Keratinocyte (primary cell): ENCODE measurements around the gene DCTN4. TPM values are rescaled to one million over a fixed set of nuclear protein-coding genes. Genes with fewer than 3 reads are reported as not detected.

Source experiments
- DNase-seq: peaks from one replicate; pipeline ENCODE4 v3.0.0-alpha.2; 2011; ENCODE audit warnings: low read depth, missing footprints, low spot score
- FAIRE-seq: peaks from 2 replicates; lab custom pipeline; 2011; peaks lifted over from hg19 to GRCh38; lab: Jason Lieb, UNC
- H2AFZ ChIP-seq: 2 replicates; pipeline ENCODE4 v1.6.0; 2012; ENCODE audit warnings: low read length, control low read depth, inconsistent platforms; ENCODE audit not compliant: control insufficient read depth
- H3K27ac ChIP-seq: 2 replicates; pipeline ENCODE4 v1.5.1; 2011; ENCODE audit warnings: low read length; ENCODE audit not compliant: control insufficient read depth, insufficient read depth
- H3K27me3 ChIP-seq: 3 replicates; pipeline ENCODE4 v1.6.0; 2011; ENCODE audit warnings: low read length; ENCODE audit not compliant: control insufficient read depth, insufficient read depth; ENCODE audit errors: extremely low read depth
- H3K36me3 ChIP-seq, 2 experiments: 2 replicates in 1 of 2; 3 replicates in 1 of 2; pipeline ENCODE4 v1.5.1; 2011; ENCODE audit warnings: low read length in 2 of 2, mild to moderate bottlenecking in 1 of 2; ENCODE audit not compliant: control insufficient read depth in 2 of 2, insufficient read depth in 2 of 2; ENCODE audit errors: extremely low read depth in 1 of 2
- H3K4me1 ChIP-seq: 3 replicates; pipeline ENCODE4 v1.5.1; 2011; ENCODE audit warnings: low read length; ENCODE audit not compliant: control insufficient read depth, insufficient read depth; ENCODE audit errors: extremely low read depth
- H3K4me2 ChIP-seq: 3 replicates; pipeline ENCODE4 v1.6.0; 2011; ENCODE audit warnings: low read depth, low read length; ENCODE audit not compliant: control insufficient read depth, insufficient read depth; ENCODE audit errors: extremely low read depth
- H3K4me3 ChIP-seq, 3 experiments: fragments of 200-600 bp in 1 of 3; sonication (generic) in 1 of 3; 2 replicates in 2 of 3; 3 replicates in 1 of 3; pipeline ENCODE4 v1.5.1; 2011 to 2016; ENCODE audit warnings: low read length in 3 of 3, mild to moderate bottlenecking in 3 of 3, control low read depth in 2 of 3, inconsistent platforms in 1 of 3, low read depth in 1 of 3, mixed read lengths in 1 of 3, mixed run types in 1 of 3, moderate library complexity in 1 of 3; ENCODE audit not compliant: control insufficient read depth in 2 of 3, insufficient read depth in 2 of 3; ENCODE audit errors: extremely low read depth in 1 of 3
- H3K79me2 ChIP-seq: 2 replicates; pipeline ENCODE4 v1.6.0; 2012; ENCODE audit warnings: low read length; ENCODE audit not compliant: control insufficient read depth, insufficient read depth
- H3K9ac ChIP-seq: 3 replicates; pipeline ENCODE4 v1.6.0; 2011; ENCODE audit warnings: low read length; ENCODE audit not compliant: control insufficient read depth, insufficient read depth; ENCODE audit errors: extremely low read depth
- H3K9me1 ChIP-seq: 3 replicates; pipeline ENCODE4 v1.6.0; 2011; ENCODE audit warnings: low read length; ENCODE audit not compliant: control insufficient read depth, insufficient read depth; ENCODE audit errors: extremely low read depth
- H3K9me3 ChIP-seq: 2 replicates; pipeline ENCODE4 v1.5.1; 2012; ENCODE audit warnings: low read depth, low read length; ENCODE audit not compliant: control insufficient read depth
- H4K20me1 ChIP-seq: 3 replicates; pipeline ENCODE4 v1.6.0; 2011; ENCODE audit warnings: low read length; ENCODE audit not compliant: control insufficient read depth, insufficient read depth; ENCODE audit errors: extremely low read depth
- CTCF ChIP-seq, 3 experiments: IDR thresholded peaks in 1 of 3; conservative IDR thresholded peaks in 1 of 3; optimal IDR thresholded peaks in 1 of 3; 2 replicates in 2 of 3; 3 replicates in 1 of 3; pipeline versions ENCODE3 to v1.5.1; 2011; ENCODE audit warnings: low read length in 3 of 3, mild to moderate bottlenecking in 3 of 3, moderate library complexity in 2 of 3, control low read depth in 1 of 3, inconsistent platforms in 1 of 3; ENCODE audit not compliant: insufficient read depth in 2 of 3; ENCODE audit errors: extremely low read depth in 1 of 3
- EZH2 ChIP-seq: IDR thresholded peaks from one replicate; pipeline ENCODE4 v1.6.1; 2012; ENCODE audit warnings: inconsistent platforms, mild to moderate bottlenecking, low read length, moderate library complexity
- dilution Hi-C: fragments of 300-500 bp; cut with MboI; formaldehyde crosslinking; loops from one replicate; pipeline ENCODE4 v1.7.0; 2020; ENCODE audit warnings: low sequenced_read_pairs; ENCODE audit not compliant: extremely low pct_ligation_motif_present
- polyA plus RNA-seq, 5 experiments: library from polyadenylated mRNA; depleted of rRNA in 3 of 5; stranded (reverse) in 3 of 5; stranded (forward) in 1 of 5; unstranded in 1 of 5; fragments of >200 nt; gene quantifications; 1 replicate in 1 of 5; 2 replicates in 3 of 5; 3 replicates in 1 of 5; pipeline versions ENCODE4 v1.2.1 to v1.2.3, GENCODE V29; 2011 to 2012; ENCODE audit warnings: missing spikeins in 2 of 5, low read depth in 1 of 5, low replicate concordance in 1 of 5

The DCTN4 gene
- polyA plus RNA-seq, 1 donor (not counting 4 experiments of a cell fraction or from before 2014, with no cell fraction given), result 44.3 TPM

GRCh38 chr5:150689120-150689519 lies 69.7 kb downstream of the DCTN4 start:
- H3K27ac ChIP-seq, result no peak overlapping the region
- DNase-seq, result no peak
- TF ChIP-seq CTCF (optimal IDR thresholded peaks at IDR 0.05 in 1 of 3, IDR thresholded peaks at IDR 0.05 in 1 of 3, conservative IDR thresholded peaks at IDR 0.05 in 1 of 3; ENCODE audit: extremely low read depth in 1 of 3, insufficient read depth in 2 of 3, low read length in 3 of 3), result no peak
- TF ChIP-seq EZH2, result no peak
- H3K9me1 ChIP-seq, result no peaks in the 10 kb centered on the region
- H3K9me3 ChIP-seq, result no peaks in the 10 kb centered on the region
- H3K36me3 ChIP-seq, result peaks cover 16 to 32% of the 10 kb centered on the region in 2 experiments
- H3K4me3 ChIP-seq, result no peak overlapping the region
- FAIRE-seq, result no peak
- no peak overlapping the region for H3K9ac ChIP-seq
- no peak overlapping the region for H2AFZ ChIP-seq
- H3K79me2 ChIP-seq, result no peaks in the 10 kb centered on the region
- no peak overlapping the region for H3K4me2 ChIP-seq
- H3K27me3 ChIP-seq, result no peaks in the 10 kb centered on the region
- dilution Hi-C loops, result no loop called here
- H4K20me1 ChIP-seq, result no peaks in the 10 kb centered on the region
- H3K4me1 ChIP-seq, result no peaks in the 10 kb centered on the region

GRCh38 chr5:150676578-150676977 lies 82.2 kb downstream of the DCTN4 start:
- Histone ChIP-seq H3K4me1 (peaks cover 17% of the 10 kb centered on the region), H3K9me3 (no peaks in the 10 kb centered on the region), H3K4me3 (no peak overlapping the region), H3K9ac (no peak overlapping the region), H3K27me3 (peaks cover 5% of the 10 kb centered on the region), H3K4me2 (no peak overlapping the region), H3K79me2 (no peaks in the 10 kb centered on the region), H3K27ac (no peak overlapping the region), H4K20me1 (no peaks in the 10 kb centered on the region), H3K36me3 (peaks cover 0 to 1% of the 10 kb centered on the region in 2 experiments), H3K9me1 (no peaks in the 10 kb centered on the region), H2AFZ (no peak overlapping the region)
- DNase-seq, result no peak
- no peak for FAIRE-seq
- dilution Hi-C loops, result no loop called here
- no peak for TF ChIP-seq CTCF (optimal IDR thresholded peaks at IDR 0.05 in 1 of 3, IDR thresholded peaks at IDR 0.05 in 1 of 3, conservative IDR thresholded peaks at IDR 0.05 in 1 of 3; ENCODE audit: extremely low read depth in 1 of 3, insufficient read depth in 2 of 3, low read length in 3 of 3)
- no peak for TF ChIP-seq EZH2
